GM12878 (cell line): Measurements from ENCODE around the gene FSIP1.

ENCODE experiments used
- CBFB ChIP-seq: IDR thresholded peaks from 2 replicates; pipeline ENCODE4 v1.6.1; 2016; ENCODE audit warnings: antibody characterized with exemption, low read depth
- CHD4 ChIP-seq: fragments of 200-600 bp; sonication (generic); IDR thresholded peaks from 2 replicates; pipeline ENCODE4 v1.6.1; 2016; ENCODE audit warnings: mild to moderate bottlenecking
- CTCF ChIP-seq, 3 experiments: IDR thresholded peaks in 2 of 3; conservative IDR thresholded peaks in 1 of 3; 2 replicates each; pipeline ENCODE4 v1.5.1; 2011; ENCODE audit warnings: low read depth in 3 of 3, low read length in 3 of 3, mild to moderate bottlenecking in 3 of 3, control low read depth in 2 of 3, moderate library complexity in 2 of 3, inconsistent platforms in 1 of 3, mixed read lengths in 1 of 3; ENCODE audit not compliant: control insufficient read depth in 2 of 3, insufficient read depth in 1 of 3; ENCODE audit errors: extremely low read depth in 1 of 3
- EED ChIP-seq: sonication (generic); IDR thresholded peaks from 2 replicates; pipeline ENCODE4 v1.6.1; 2016; ENCODE audit warnings: antibody characterized with exemption, low read depth
- ESRRA ChIP-seq: IDR thresholded peaks from 2 replicates; pipeline ENCODE4 v1.6.1; 2012; ENCODE audit warnings: mild to moderate bottlenecking, low read length, improper control_type of control experiment
- EZH2 ChIP-seq: IDR thresholded peaks from 2 replicates; pipeline ENCODE4 v1.6.1; 2012; ENCODE audit warnings: low read depth, mild to moderate bottlenecking, control low read depth, inconsistent platforms, low read length, borderline replicate concordance; ENCODE audit not compliant: control insufficient read depth
- FOS ChIP-seq: IDR thresholded peaks from 3 replicates; pipeline ENCODE4 v1.6.1; 2011; ENCODE audit warnings: borderline replicate concordance; ENCODE audit not compliant: insufficient read length; ENCODE audit errors: extremely low read depth
- NFIC ChIP-seq: IDR thresholded peaks from 2 replicates; pipeline ENCODE4 v1.6.1; 2012; ENCODE audit warnings: low read depth, mild to moderate bottlenecking, inconsistent platforms, low read length, moderate library complexity
- NFYB ChIP-seq: IDR thresholded peaks from 2 replicates; pipeline ENCODE4 v1.6.1; 2011; ENCODE audit warnings: low read depth, mild to moderate bottlenecking, low read length, improper control_type of control experiment, moderate library complexity; ENCODE audit not compliant: insufficient read depth
- PBX3 ChIP-seq: IDR thresholded peaks from 2 replicates; pipeline ENCODE4 v1.6.1; 2011; ENCODE audit warnings: mild to moderate bottlenecking, low read depth, low read length, moderate library complexity; ENCODE audit not compliant: insufficient replicate concordance
- POLR2A ChIP-seq: IDR thresholded peaks from 2 replicates; pipeline ENCODE4 v1.6.1; 2011; ENCODE audit warnings: low read depth, mild to moderate bottlenecking, low read length
- STAT1 ChIP-seq: fragments of 450-650 bp; conservative IDR thresholded peaks from 2 replicates; pipeline ENCODE4 v1.6.1; 2014; ENCODE audit warnings: antibody characterized with exemption, mild to moderate bottlenecking
- ZSCAN29 ChIP-seq: fragments of 450-650 bp; IDR thresholded peaks from 2 replicates; pipeline ENCODE4 v1.6.1; 2017; ENCODE audit warnings: mild to moderate bottlenecking, moderate library complexity
- TF ChIP-seq, protein P1 (sequence below): IDR thresholded peaks from 2 replicates; pipeline ENCODE4 v1.6.1; 2011; ENCODE audit warnings: low read depth, low read length, improper control_type of control experiment, borderline replicate concordance

DNA sequence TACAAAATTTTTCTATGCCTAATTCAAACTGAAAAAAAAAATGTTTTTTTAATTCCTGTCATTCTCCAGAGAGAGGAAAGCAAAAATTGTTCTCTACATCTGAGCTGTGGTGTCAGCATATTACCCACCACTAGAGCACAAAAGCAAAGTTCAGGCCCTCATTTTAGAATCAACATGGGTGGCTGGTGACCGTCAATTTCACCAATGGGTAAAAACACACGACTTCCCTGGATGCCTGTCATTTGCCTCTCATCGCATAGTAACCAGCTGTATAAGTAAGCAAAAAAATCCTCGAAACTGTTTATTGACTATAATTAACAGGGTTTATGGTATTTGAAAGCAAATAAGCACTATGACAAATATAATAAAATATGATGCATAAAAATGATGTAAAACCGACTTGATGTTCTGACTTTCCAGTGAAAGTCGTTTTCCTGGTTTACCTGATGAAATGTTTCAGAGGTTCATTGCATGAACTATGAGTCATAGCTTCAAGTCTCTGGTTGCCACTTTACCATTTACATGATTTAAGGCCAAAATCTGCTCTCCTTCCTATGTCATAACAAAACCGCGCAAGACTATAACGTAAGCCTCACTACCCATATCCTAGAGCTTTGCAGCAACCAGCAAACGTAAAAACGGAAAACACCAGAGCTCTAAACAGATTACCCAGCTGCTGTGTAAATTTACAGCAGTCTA is 141.3 kb downstream of the FSIP1 start:
- TF ChIP-seq NFIC (no peak), PBX3 (no peak), ESRRA (no peak), FOS (no peak), CTCF (IDR thresholded peaks at IDR 0.05 in 2 of 3, conservative IDR thresholded peaks at IDR 0.05 in 1 of 3; ENCODE audit: control insufficient read depth in 2 of 3, extremely low read depth in 1 of 3, insufficient read depth in 1 of 3, low read depth in 3 of 3, low read length in 3 of 3) (no peak), ZSCAN29 (no peak), CBFB (no peak), NFYB (no peak), EED (no peak), POLR2A (no peak), STAT1 (no peak), CHD4 (no peak), EZH2 (no peak)
- TF ChIP-seq, protein P1, sequence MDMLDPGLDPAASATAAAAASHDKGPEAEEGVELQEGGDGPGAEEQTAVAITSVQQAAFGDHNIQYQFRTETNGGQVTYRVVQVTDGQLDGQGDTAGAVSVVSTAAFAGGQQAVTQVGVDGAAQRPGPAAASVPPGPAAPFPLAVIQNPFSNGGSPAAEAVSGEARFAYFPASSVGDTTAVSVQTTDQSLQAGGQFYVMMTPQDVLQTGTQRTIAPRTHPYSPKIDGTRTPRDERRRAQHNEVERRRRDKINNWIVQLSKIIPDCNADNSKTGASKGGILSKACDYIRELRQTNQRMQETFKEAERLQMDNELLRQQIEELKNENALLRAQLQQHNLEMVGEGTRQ = no peak
